Transverse colon (tissue), 4 donors: Measurements from ENCODE around the gene KCNN2. TPM values are rescaled to one million over a fixed set of nuclear protein-coding genes. Genes with fewer than 3 reads are reported as not detected.

Source experiments
- DNase-seq: peaks from one replicate; pipeline ENCODE4 v3.0.0-alpha.2; 2019
- H3K27ac ChIP-seq, 4 donors: fragments of 200-600 bp; sonication (generic); 2 replicates each; pipeline ENCODE4 v1.5.1; 2016 to 2018; ENCODE audit warnings: inconsistent platforms in 4 of 4
- H3K27me3 ChIP-seq: fragments of 200-600 bp; sonication (generic); 2 replicates; pipeline ENCODE4 v1.5.1; 2017; ENCODE audit warnings: inconsistent platforms
- H3K36me3 ChIP-seq, 4 donors: fragments of 200-600 bp; sonication (generic); 2 replicates each; pipeline ENCODE4 v1.5.1; 2017 to 2019; ENCODE audit warnings: inconsistent platforms in 4 of 4
- H3K4me1 ChIP-seq, 4 donors: fragments of 200-600 bp; sonication (generic); 2 replicates each; pipeline ENCODE4 v1.5.1; 2017 to 2020; ENCODE audit warnings: inconsistent platforms in 4 of 4
- H3K4me3 ChIP-seq, 4 donors: fragments of 200-600 bp; sonication (generic); 1 replicate in 1 of 4; 2 replicates in 3 of 4; pipeline versions ENCODE4 v1.5.1 to v1.6.1; 2017 to 2019; ENCODE audit warnings: inconsistent platforms in 4 of 4
- H3K9me3 ChIP-seq, 2 donors: fragments of 200-600 bp; sonication (generic); 2 replicates each; pipeline ENCODE4 v1.5.1; 2017 to 2019; ENCODE audit warnings: inconsistent platforms in 2 of 2
- CTCF ChIP-seq, 5 experiments: fragments of 200-600 bp in 3 of 5; fragments of 450-650 bp in 2 of 5; sonication (generic) in 3 of 5; IDR thresholded peaks; 1 replicate in 2 of 5; 2 replicates in 3 of 5; pipeline ENCODE4 v1.5.1; 2016 to 2017; ENCODE audit warnings: antibody characterized with exemption in 5 of 5, inconsistent platforms in 3 of 5, mild to moderate bottlenecking in 2 of 5, moderate library complexity in 1 of 5
- EP300 ChIP-seq: sonication (generic); formaldehyde crosslinking; IDR thresholded peaks from one replicate; pipeline ENCODE4 v1.6.1; 2017; ENCODE audit warnings: antibody characterized with exemption, low read depth
- POLR2A ChIP-seq: fragments of 450-650 bp; IDR thresholded peaks from one replicate; pipeline ENCODE4 v1.6.1; 2016; ENCODE audit warnings: antibody characterized with exemption, mild to moderate bottlenecking, moderate library complexity
- POLR2AphosphoS5 ChIP-seq, 3 donors: sonication (generic); formaldehyde crosslinking; IDR thresholded peaks; one replicate each; pipeline ENCODE4 v1.6.1; 2016; ENCODE audit warnings: antibody characterized with exemption in 3 of 3
- WGBS, 2 donors: methylation state at CpG; one replicate each; pipeline ENCODE4 v1.1.5; 2018; ENCODE audit warnings: low coverage in 1 of 2; 5-methylcytosine and 5-hydroxymethylcytosine counted together
- in situ Hi-C, 4 donors: fragments of 200-750 bp; cut with MboI; loops; one replicate each; pipeline versions ENCODE4 v1.15.0 to v1.15.1; 2017; ENCODE audit warnings: low sequenced_read_pairs in 3 of 4, low pct_ligation_motif_present in 1 of 4, low pct_unique_long_range_greater_than_20kb in 1 of 4
- intact Hi-C: fragments of 100-400 bp; cut with DNase I; formaldehyde crosslinking; loops from one replicate; pipeline ENCODE4 v1.15.1; 2023; ENCODE audit warnings: low total_unique reads
- total RNA-seq, 4 donors: library from RNA; depleted of rRNA; stranded (reverse); fragments of >200 nt; gene quantifications; one replicate each; pipeline ENCODE4 v1.1.0, GENCODE V29; 2016

KCNN2 gene
- total RNA-seq, 4 donors from 2014 or later, result 0.16 to 5.8 (median 0.58) TPM

- no peak for TF ChIP-seq CTCF (IDR thresholded peaks at IDR 0.05)
- TF ChIP-seq POLR2AphosphoS5 (IDR thresholded peaks at IDR 0.05), result no peak
- no peak for TF ChIP-seq EP300
- TF ChIP-seq POLR2A, result no peak
- Histone ChIP-seq H3K4me1 (no peaks in the 10 kb centered on the region), H3K9me3 (no peaks in the 10 kb centered on the region), H3K27me3 (no peaks in the 10 kb centered on the region), H3K36me3 (no peaks in the 10 kb centered on the region), H3K4me3 (no peak overlapping the region), H3K27ac (no peak overlapping the region)
- intact Hi-C loops (no loop called here), in situ Hi-C loops (no loop called here)
- DNase-seq, result no peak
- 85 to 87% methylated on average over 3 to 4 of the region's 4 CpGs for WGBS, 2 donors
Measured at GRCh38 chr5:114500756-114501155, 138.9 kb downstream of the KCNN2 start.

DNA sequence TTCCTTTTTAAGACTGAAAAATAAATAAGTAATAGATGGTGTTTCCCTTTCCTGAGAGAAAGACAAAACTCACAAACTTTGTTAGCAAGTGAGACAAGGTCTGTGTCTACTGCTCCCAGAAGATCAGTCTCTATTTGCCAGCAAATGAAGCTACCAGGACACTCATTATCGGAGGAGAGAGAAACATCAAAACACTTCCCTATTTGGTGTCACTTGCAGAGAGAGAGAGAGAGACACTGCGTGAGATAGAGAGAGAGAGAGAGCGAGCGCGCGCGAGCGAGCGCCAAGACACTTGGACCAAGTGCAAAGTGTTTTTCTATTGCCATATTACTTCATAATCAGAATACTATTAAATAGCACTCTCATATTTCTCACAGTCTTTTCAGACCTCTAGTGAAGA lies 142.7 kb downstream of the KCNN2 start:
- H3K27ac ChIP-seq, result no peak overlapping the region
- H3K4me1 ChIP-seq, result no peaks in the 10 kb centered on the region
- no peaks in the 10 kb centered on the region for H3K36me3 ChIP-seq
- in situ Hi-C loops (no loop called here), intact Hi-C loops (no loop called here)
- no peak for TF ChIP-seq CTCF (IDR thresholded peaks at IDR 0.05)
- TF ChIP-seq POLR2A, result no peak
- TF ChIP-seq POLR2AphosphoS5 (IDR thresholded peaks at IDR 0.05), result no peak
- no peak for TF ChIP-seq EP300
- 85 to 91% methylated on average over 9 of the region's 9 CpGs for WGBS, 2 donors
- no peaks in the 10 kb centered on the region for H3K9me3 ChIP-seq
- no peak for DNase-seq
- H3K27me3 ChIP-seq, result no peaks in the 10 kb centered on the region
- no peak overlapping the region for H3K4me3 ChIP-seq

DNA sequence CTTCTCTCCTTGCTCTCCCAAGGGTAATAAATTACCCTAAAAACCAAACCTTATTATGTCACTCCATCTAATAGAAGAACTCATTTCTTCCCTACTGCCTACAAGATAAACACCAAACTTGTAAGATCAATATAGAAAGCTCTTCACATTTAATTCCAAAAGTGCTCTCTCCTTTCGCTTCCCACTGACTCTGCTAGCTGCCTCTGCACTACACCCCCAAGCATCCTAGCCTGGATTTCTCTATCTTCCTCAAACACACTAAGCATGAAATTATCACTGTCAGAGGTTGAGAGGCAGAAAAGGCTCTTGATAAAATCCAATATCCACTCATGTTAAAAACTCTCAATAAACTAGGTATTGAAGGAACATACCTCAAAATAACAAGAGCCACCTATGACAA lies 162.4 kb downstream of the KCNN2 start:
- in situ Hi-C loops, result no loop called here
- no peaks in the 10 kb centered on the region for H3K36me3 ChIP-seq
- no peak for DNase-seq
- no peaks in the 10 kb centered on the region for H3K4me1 ChIP-seq
- no peaks in the 10 kb centered on the region for H3K9me3 ChIP-seq
- H3K27ac ChIP-seq, result no peak overlapping the region
- no peak overlapping the region for H3K4me3 ChIP-seq
- WGBS, 2 donors, result 79 to 82% methylated on average over 1 of the region's 1 CpG
- no peak for TF ChIP-seq POLR2A
- H3K27me3 ChIP-seq, result no peaks in the 10 kb centered on the region
- intact Hi-C loops, result no loop called here

GRCh38 chr5:114544561-114544960 lies 182.7 kb downstream of the KCNN2 start:
- DNase-seq, result no peak
- WGBS, 2 donors, result 89% methylated on average over 1 of the region's 1 CpG; no CpG with 5 or more reads in 1 of the 2 donors
- Histone ChIP-seq H3K4me3 (no peak overlapping the region), H3K9me3 (no peaks in the 10 kb centered on the region), H3K36me3 (no peaks in the 10 kb centered on the region), H3K27me3 (no peaks in the 10 kb centered on the region), H3K4me1 (no peaks in the 10 kb centered on the region), H3K27ac (no peak overlapping the region)
- intact Hi-C loops (no loop called here), in situ Hi-C loops (no loop called here)
- TF ChIP-seq CTCF (IDR thresholded peaks at IDR 0.05) (no peak), POLR2AphosphoS5 (IDR thresholded peaks at IDR 0.05) (no peak), POLR2A (no peak), EP300 (no peak)
